NCI-H1930 (cell line): Measurements from ENCODE around the gene SPATA2L.

ENCODE experiments used
- DNase-seq, 2 experiments: peaks; one replicate each; lab custom pipeline; 2025; lab: John Stamatoyannopoulos, UW

The SPATA2L gene

GRCh38 chr16:89656435-89657121 is 44.9 kb downstream of the SPATA2L start:
- no peak for DNase-seq

GRCh38 chr16:89655062-89655643 is 46.4 kb downstream of the SPATA2L start:
- DNase-seq, result no peak

- no peak for DNase-seq
Measured at GRCh38 chr16:89653656-89654295, 47.7 kb downstream of the SPATA2L start.

- no peak for DNase-seq
Measured at GRCh38 chr16:89651584-89651983, 49.9 kb downstream of the SPATA2L start.

GRCh38 chr16:89646906-89647305 is 54.6 kb downstream of the SPATA2L start:
- DNase-seq, result no peak
